DMS153 treated with DMSO at 0.1 percent for 48 hours (cell line): Measurements from ENCODE around the gene SRGAP2C.
"Not testable (repeated sequence)": the region's sequence is repeated elsewhere in the genome, so short reads cannot be mapped to it uniquely, and the experiment has no call there.

Experiments used
- DNase-seq: peaks from one replicate; lab custom pipeline; 2025; ENCODE audit not compliant: unreplicated experiment; lab: John Stamatoyannopoulos, UW

SRGAP2C gene

GRCh38 chr1:121226295-121226904 is 41.6 kb downstream of the SRGAP2C start:
- DNase-seq: not testable (repeated sequence)

GRCh38 chr1:121226925-121227324 is 42.1 kb downstream of the SRGAP2C start:
- not testable (repeated sequence) for DNase-seq

GRCh38 chr1:121227544-121228330 is 43.0 kb downstream of the SRGAP2C start:
- DNase-seq: not testable (repeated sequence)

- DNase-seq: not testable (repeated sequence)
Measured at GRCh38 chr1:121230636-121231035, 45.9 kb downstream of the SRGAP2C start.

GRCh38 chr1:121232445-121233125 is 47.8 kb downstream of the SRGAP2C start:
- not testable (repeated sequence) for DNase-seq

GRCh38 chr1:121234090-121234759 is 49.5 kb downstream of the SRGAP2C start:
- not testable (repeated sequence) for DNase-seq

- not testable (repeated sequence) for DNase-seq
Measured at GRCh38 chr1:121238384-121238783, 53.6 kb downstream of the SRGAP2C start.

- DNase-seq: not testable (repeated sequence)
Measured at GRCh38 chr1:121243913-121244312, 59.1 kb downstream of the SRGAP2C start.

GRCh38 chr1:121246399-121246798 is 61.6 kb downstream of the SRGAP2C start:
- not testable (repeated sequence) for DNase-seq

- not testable (repeated sequence) for DNase-seq
Measured at GRCh38 chr1:121252656-121253055, 67.9 kb downstream of the SRGAP2C start.

GRCh38 chr1:121254618-121255017 is 69.8 kb downstream of the SRGAP2C start:
- not testable (repeated sequence) for DNase-seq

- DNase-seq: not testable (repeated sequence)
Measured at GRCh38 chr1:121257632-121258031, 72.9 kb downstream of the SRGAP2C start.

GRCh38 chr1:121258134-121258533 is 73.4 kb downstream of the SRGAP2C start:
- not testable (repeated sequence) for DNase-seq

- DNase-seq: not testable (repeated sequence)
Measured at GRCh38 chr1:121260205-121260604, 75.4 kb downstream of the SRGAP2C start.

- not testable (repeated sequence) for DNase-seq
Measured at GRCh38 chr1:121262163-121262562, 77.4 kb downstream of the SRGAP2C start.

- not testable (repeated sequence) for DNase-seq
Measured at GRCh38 chr1:121263789-121264244, 79.0 kb downstream of the SRGAP2C start.

GRCh38 chr1:121267072-121267471 is 82.3 kb downstream of the SRGAP2C start:
- not testable (repeated sequence) for DNase-seq

- not testable (repeated sequence) for DNase-seq
Measured at GRCh38 chr1:121269309-121269708, 84.5 kb downstream of the SRGAP2C start.

- not testable (repeated sequence) for DNase-seq
Measured at GRCh38 chr1:121269973-121270372, 85.2 kb downstream of the SRGAP2C start.

- not testable (repeated sequence) for DNase-seq
Measured at GRCh38 chr1:121271143-121271715, 86.5 kb downstream of the SRGAP2C start.
